SK-N-SH treated with all-trans-retinoic acid at 6 μM for 48 hours (cell line): ENCODE data around the gene S100A16.

Experiments used
- ATAC-seq: fragments of 200-7000 bp; cut with Tn5 transposase; 3 replicates; pipeline ENCODE4 v1.9.1; 2020; ENCODE audit warnings: mild to moderate bottlenecking, moderate library complexity
- ARNTL ChIP-seq: fragments of 450-650 bp; formaldehyde crosslinking; IDR thresholded peaks from 2 replicates; pipeline ENCODE4 v1.5.0; 2020; ENCODE audit warnings: low read depth, mild to moderate bottlenecking, moderate library complexity, borderline replicate concordance
- BACH2 ChIP-seq: fragments of 250-450 bp; sonication (Bioruptor Pico); IDR thresholded peaks from 2 replicates; pipeline ENCODE4 v1.9.0; 2021; ENCODE audit warnings: mild to moderate bottlenecking, borderline replicate concordance
- CREB5 ChIP-seq: fragments of 250-450 bp; sonication (Bioruptor Pico); IDR thresholded peaks from 2 replicates; pipeline ENCODE4 v1.5.1; 2020; ENCODE audit warnings: low read depth, mild to moderate bottlenecking, moderate library complexity
- CSDC2 ChIP-seq: fragments of 250-450 bp; sonication (Bioruptor Pico); IDR thresholded peaks from 2 replicates; pipeline ENCODE4 v1.5.0; 2020; ENCODE audit warnings: mild to moderate bottlenecking, moderate library complexity
- CSRNP3 ChIP-seq: fragments of 250-450 bp; sonication (Bioruptor Pico); IDR thresholded peaks from 2 replicates; pipeline ENCODE4 v1.5.1; 2021; ENCODE audit warnings: mild to moderate bottlenecking, moderate library complexity
- GLIS3 ChIP-seq: fragments of 250-450 bp; sonication (Bioruptor Pico); IDR thresholded peaks from 2 replicates; pipeline ENCODE4 v1.5.0; 2020; ENCODE audit warnings: mild to moderate bottlenecking, moderate library complexity
- ISL1 ChIP-seq: fragments of 250-450 bp; sonication (Bioruptor Pico); IDR thresholded peaks from 2 replicates; pipeline ENCODE4 v2.1.2; 2022; ENCODE audit warnings: mild to moderate bottlenecking, moderate library complexity
- OSR1 ChIP-seq: fragments of 250-450 bp; sonication (Bioruptor Pico); IDR thresholded peaks from 2 replicates; pipeline ENCODE4 v1.8.0; 2022; ENCODE audit warnings: moderate library complexity, mild to moderate bottlenecking, inconsistent platforms
- PATZ1 ChIP-seq: fragments of 250-450 bp; sonication (Bioruptor Pico); IDR thresholded peaks from 2 replicates; pipeline ENCODE4 v1.8.0; 2020; ENCODE audit warnings: mild to moderate bottlenecking, moderate library complexity, borderline replicate concordance
- PPARA ChIP-seq: fragments of 250-450 bp; sonication (Bioruptor Pico); IDR thresholded peaks from 2 replicates; pipeline ENCODE4 v1.5.0; 2020; ENCODE audit warnings: mild to moderate bottlenecking, borderline replicate concordance
- RARB ChIP-seq: fragments of 250-450 bp; sonication (Bioruptor Pico); IDR thresholded peaks from 2 replicates; pipeline ENCODE4 v1.8.0; 2021; ENCODE audit warnings: mild to moderate bottlenecking, moderate library complexity
- SNAI2 ChIP-seq: fragments of 250-450 bp; sonication (Bioruptor Pico); IDR thresholded peaks from 2 replicates; pipeline ENCODE4 v1.5.0; 2020; ENCODE audit warnings: mild to moderate bottlenecking, moderate library complexity
- TCF4 ChIP-seq: fragments of 250-450 bp; sonication (Bioruptor Pico); IDR thresholded peaks from 2 replicates; pipeline ENCODE4 v1.8.0; 2021; ENCODE audit warnings: mild to moderate bottlenecking, moderate library complexity, borderline replicate concordance
- TOX ChIP-seq: fragments of 250-450 bp; sonication (Bioruptor Pico); IDR thresholded peaks from 2 replicates; pipeline ENCODE4 v1.8.0; 2021; ENCODE audit warnings: mild to moderate bottlenecking, moderate library complexity, borderline replicate concordance
- TSHZ2 ChIP-seq: fragments of 250-450 bp; sonication (Bioruptor Pico); IDR thresholded peaks from 2 replicates; pipeline ENCODE4 v1.5.0; 2020; ENCODE audit warnings: mild to moderate bottlenecking, moderate library complexity
- ZFP3 ChIP-seq: fragments of 250-450 bp; sonication (Bioruptor Pico); IDR thresholded peaks from 2 replicates; pipeline ENCODE4 v1.5.0; 2020; ENCODE audit warnings: mild to moderate bottlenecking, moderate library complexity
- ZNF565 ChIP-seq: fragments of 450-650 bp; formaldehyde crosslinking; conservative IDR thresholded peaks from 2 replicates; pipeline ENCODE4 v1.5.0; 2020; ENCODE audit warnings: low read depth, mild to moderate bottlenecking, moderate library complexity
- ZNF70 ChIP-seq: fragments of 450-650 bp; formaldehyde crosslinking; IDR thresholded peaks from 2 replicates; pipeline ENCODE4 v1.5.0; 2020; ENCODE audit warnings: mild to moderate bottlenecking, moderate library complexity
- ZNF8 ChIP-seq: fragments of 450-650 bp; formaldehyde crosslinking; IDR thresholded peaks from 2 replicates; pipeline ENCODE4 v1.5.0; 2020; ENCODE audit warnings: mild to moderate bottlenecking, moderate library complexity

S100A16 gene

GRCh38 chr1:153615406-153615805 lies 2.5 kb upstream of the S100A16 start:
- ATAC-seq, result no peak
- no peak for TF ChIP-seq ZFP3 (CRISPR knock-in tag)
- no peak for TF ChIP-seq CSRNP3
- no peak for TF ChIP-seq ZNF70 (CRISPR knock-in tag)
- no peak for TF ChIP-seq RARB (CRISPR knock-in tag)
- no peak for TF ChIP-seq BACH2 (CRISPR knock-in tag)
- TF ChIP-seq ZNF565 (CRISPR knock-in tag), result no peak
- no peak for TF ChIP-seq CSDC2 (CRISPR knock-in tag)
- TF ChIP-seq ISL1 (CRISPR knock-in tag), result no peak
- no peak for TF ChIP-seq GLIS3 (CRISPR knock-in tag)
- no peak for TF ChIP-seq PPARA
- no peak for TF ChIP-seq TSHZ2 (CRISPR knock-in tag)
- TF ChIP-seq TCF4 (CRISPR knock-in tag), result no peak
- TF ChIP-seq PATZ1, result no peak
- TF ChIP-seq SNAI2 (CRISPR knock-in tag), result no peak

- ATAC-seq, result no peak
- no peak for TF ChIP-seq CREB5
- TF ChIP-seq ZNF565 (CRISPR knock-in tag), result no peak
- no peak for TF ChIP-seq OSR1 (CRISPR knock-in tag)
- TF ChIP-seq ARNTL (CRISPR knock-in tag), result no peak
- TF ChIP-seq RARB (CRISPR knock-in tag), result no peak
- no peak for TF ChIP-seq ZNF8 (CRISPR knock-in tag)
Measured at GRCh38 chr1:153614906-153615305, 2.0 kb upstream of the S100A16 start.

GRCh38 chr1:153614189-153614900 lies 1.4 kb upstream of the S100A16 start:
- no peak for ATAC-seq
- TF ChIP-seq PATZ1, result no peak
- no peak for TF ChIP-seq TSHZ2 (CRISPR knock-in tag)
- no peak for TF ChIP-seq GLIS3 (CRISPR knock-in tag)
- TF ChIP-seq RARB (CRISPR knock-in tag), result no peak
- no peak for TF ChIP-seq TOX
- no peak for TF ChIP-seq CREB5
- no peak for TF ChIP-seq CSRNP3
- TF ChIP-seq ZNF8 (CRISPR knock-in tag), result no peak
